Liver (tissue), 3 donors: Measurements from ENCODE around the gene RBM15B.

Experiments used
- EGR1 ChIP-seq, 2 donors: IDR thresholded peaks; 2 replicates each; pipeline ENCODE4 v1.6.1; 2016 to 2018; ENCODE audit warnings: antibody characterized with exemption in 2 of 2, low read depth in 2 of 2
- FOXA1 ChIP-seq: IDR thresholded peaks from 2 replicates; pipeline ENCODE4 v1.6.1; 2016; ENCODE audit warnings: antibody characterized with exemption
- FOXA2 ChIP-seq: IDR thresholded peaks from 2 replicates; pipeline ENCODE4 v1.6.1; 2016; ENCODE audit warnings: antibody characterized with exemption
- JUND ChIP-seq, 2 donors: IDR thresholded peaks; 2 replicates each; pipeline ENCODE4 v1.6.1; 2016; ENCODE audit warnings: antibody characterized with exemption in 2 of 2
- RAD21 ChIP-seq, 2 donors: IDR thresholded peaks; 2 replicates each; pipeline ENCODE4 v1.6.1; 2016; ENCODE audit warnings: antibody characterized with exemption in 2 of 2, mild to moderate bottlenecking in 2 of 2
- TF ChIP-seq, protein P1 (sequence below): fragments of 150-350 bp; IDR thresholded peaks from 2 replicates; pipeline ENCODE4 v1.5.1; 2017; ENCODE audit warnings: improper control_type of control experiment, low read depth, low read length; ENCODE audit not compliant: missing input control
- TF ChIP-seq, protein P2 (sequence below): IDR thresholded peaks from 2 replicates; pipeline ENCODE4 v1.6.1; 2016; ENCODE audit warnings: antibody characterized with exemption
- TF ChIP-seq, protein P3 (sequence below): IDR thresholded peaks from 2 replicates; pipeline ENCODE4 v1.6.1; 2016; ENCODE audit warnings: antibody characterized with exemption, mild to moderate bottlenecking
- TF ChIP-seq, protein P4 (sequence below): IDR thresholded peaks from 2 replicates; pipeline ENCODE4 v1.6.1; 2016; ENCODE audit warnings: antibody characterized with exemption
- donor health status: healthy.
- donor health status: healthy.

DNA sequence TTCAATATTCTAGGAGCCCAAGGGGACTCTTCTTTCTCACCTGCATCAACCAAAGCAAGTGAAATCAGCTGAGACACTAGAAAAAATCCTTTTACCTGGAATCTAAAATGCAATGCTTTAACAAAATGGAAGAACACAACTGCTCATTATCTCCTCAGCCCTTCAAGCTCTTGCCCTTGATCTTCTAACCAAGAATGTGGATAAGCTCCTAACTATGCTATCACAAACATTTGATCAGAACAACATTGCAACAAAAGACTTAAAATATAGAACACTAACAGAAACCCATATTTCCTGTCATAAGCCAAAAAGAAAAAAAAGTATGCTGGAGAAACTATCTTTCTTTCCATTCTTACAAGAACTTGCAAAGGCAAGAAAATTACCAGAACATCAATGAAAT lies 12.6 kb downstream of the RBM15B start:
- TF ChIP-seq, protein P1, sequence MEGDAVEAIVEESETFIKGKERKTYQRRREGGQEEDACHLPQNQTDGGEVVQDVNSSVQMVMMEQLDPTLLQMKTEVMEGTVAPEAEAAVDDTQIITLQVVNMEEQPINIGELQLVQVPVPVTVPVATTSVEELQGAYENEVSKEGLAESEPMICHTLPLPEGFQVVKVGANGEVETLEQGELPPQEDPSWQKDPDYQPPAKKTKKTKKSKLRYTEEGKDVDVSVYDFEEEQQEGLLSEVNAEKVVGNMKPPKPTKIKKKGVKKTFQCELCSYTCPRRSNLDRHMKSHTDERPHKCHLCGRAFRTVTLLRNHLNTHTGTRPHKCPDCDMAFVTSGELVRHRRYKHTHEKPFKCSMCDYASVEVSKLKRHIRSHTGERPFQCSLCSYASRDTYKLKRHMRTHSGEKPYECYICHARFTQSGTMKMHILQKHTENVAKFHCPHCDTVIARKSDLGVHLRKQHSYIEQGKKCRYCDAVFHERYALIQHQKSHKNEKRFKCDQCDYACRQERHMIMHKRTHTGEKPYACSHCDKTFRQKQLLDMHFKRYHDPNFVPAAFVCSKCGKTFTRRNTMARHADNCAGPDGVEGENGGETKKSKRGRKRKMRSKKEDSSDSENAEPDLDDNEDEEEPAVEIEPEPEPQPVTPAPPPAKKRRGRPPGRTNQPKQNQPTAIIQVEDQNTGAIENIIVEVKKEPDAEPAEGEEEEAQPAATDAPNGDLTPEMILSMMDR: no peak
- TF ChIP-seq FOXA1 (no peak), RAD21 (IDR thresholded peaks at IDR 0.05) (no peak), JUND (IDR thresholded peaks at IDR 0.05) (no peak), EGR1 (IDR thresholded peaks at IDR 0.05; ENCODE audit: low read depth in 2 of 2) (no peak), FOXA2 (no peak)
- TF ChIP-seq, protein P2, sequence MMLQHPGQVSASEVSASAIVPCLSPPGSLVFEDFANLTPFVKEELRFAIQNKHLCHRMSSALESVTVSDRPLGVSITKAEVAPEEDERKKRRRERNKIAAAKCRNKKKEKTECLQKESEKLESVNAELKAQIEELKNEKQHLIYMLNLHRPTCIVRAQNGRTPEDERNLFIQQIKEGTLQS: no peak
- TF ChIP-seq, protein P3, sequence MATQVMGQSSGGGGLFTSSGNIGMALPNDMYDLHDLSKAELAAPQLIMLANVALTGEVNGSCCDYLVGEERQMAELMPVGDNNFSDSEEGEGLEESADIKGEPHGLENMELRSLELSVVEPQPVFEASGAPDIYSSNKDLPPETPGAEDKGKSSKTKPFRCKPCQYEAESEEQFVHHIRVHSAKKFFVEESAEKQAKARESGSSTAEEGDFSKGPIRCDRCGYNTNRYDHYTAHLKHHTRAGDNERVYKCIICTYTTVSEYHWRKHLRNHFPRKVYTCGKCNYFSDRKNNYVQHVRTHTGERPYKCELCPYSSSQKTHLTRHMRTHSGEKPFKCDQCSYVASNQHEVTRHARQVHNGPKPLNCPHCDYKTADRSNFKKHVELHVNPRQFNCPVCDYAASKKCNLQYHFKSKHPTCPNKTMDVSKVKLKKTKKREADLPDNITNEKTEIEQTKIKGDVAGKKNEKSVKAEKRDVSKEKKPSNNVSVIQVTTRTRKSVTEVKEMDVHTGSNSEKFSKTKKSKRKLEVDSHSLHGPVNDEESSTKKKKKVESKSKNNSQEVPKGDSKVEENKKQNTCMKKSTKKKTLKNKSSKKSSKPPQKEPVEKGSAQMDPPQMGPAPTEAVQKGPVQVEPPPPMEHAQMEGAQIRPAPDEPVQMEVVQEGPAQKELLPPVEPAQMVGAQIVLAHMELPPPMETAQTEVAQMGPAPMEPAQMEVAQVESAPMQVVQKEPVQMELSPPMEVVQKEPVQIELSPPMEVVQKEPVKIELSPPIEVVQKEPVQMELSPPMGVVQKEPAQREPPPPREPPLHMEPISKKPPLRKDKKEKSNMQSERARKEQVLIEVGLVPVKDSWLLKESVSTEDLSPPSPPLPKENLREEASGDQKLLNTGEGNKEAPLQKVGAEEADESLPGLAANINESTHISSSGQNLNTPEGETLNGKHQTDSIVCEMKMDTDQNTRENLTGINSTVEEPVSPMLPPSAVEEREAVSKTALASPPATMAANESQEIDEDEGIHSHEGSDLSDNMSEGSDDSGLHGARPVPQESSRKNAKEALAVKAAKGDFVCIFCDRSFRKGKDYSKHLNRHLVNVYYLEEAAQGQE: no peak
- TF ChIP-seq, protein P4, sequence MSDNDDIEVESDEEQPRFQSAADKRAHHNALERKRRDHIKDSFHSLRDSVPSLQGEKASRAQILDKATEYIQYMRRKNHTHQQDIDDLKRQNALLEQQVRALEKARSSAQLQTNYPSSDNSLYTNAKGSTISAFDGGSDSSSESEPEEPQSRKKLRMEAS: no peak
